ENCODE results near the gene SPATA16.

DNA sequence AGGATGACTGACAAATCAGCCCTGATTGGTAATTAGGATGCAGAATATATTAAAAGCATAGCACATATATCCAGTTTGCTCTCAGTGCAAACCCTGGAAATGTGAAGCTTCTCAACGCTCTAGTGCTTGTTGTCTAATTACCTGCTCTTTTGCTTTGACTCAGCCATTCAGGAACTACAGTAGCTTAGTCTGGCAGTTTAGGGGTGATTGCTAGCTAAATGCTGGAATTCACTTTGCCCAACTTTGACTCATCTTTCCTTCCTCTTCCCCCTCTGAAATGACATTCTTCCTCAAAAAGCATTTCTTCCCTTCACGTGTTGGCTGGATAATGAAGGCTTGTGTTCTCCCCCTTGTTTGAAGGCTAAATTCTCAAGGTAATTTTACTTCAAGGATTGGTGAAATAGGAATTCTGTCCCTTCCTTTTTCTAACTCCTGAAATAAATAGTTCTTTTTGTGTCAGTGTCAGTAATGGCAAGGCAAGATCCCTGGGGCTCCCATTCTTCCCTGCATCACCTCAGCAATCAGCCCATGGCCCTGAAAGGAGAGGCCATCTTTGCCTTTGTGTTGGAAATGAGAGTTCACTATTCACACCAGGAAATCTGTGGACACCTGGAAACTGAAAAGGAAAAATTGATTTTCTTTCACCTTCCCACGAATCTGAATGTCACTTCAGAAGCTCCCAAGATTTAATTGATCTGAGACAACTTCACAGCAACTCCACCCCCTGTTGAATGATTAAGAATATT, 286.9 kb downstream of the SPATA16 start:
- no peak for TF ChIP-seq POLR2A (IDR thresholded peaks at IDR 0.05)
- TF ChIP-seq, protein P1, sequence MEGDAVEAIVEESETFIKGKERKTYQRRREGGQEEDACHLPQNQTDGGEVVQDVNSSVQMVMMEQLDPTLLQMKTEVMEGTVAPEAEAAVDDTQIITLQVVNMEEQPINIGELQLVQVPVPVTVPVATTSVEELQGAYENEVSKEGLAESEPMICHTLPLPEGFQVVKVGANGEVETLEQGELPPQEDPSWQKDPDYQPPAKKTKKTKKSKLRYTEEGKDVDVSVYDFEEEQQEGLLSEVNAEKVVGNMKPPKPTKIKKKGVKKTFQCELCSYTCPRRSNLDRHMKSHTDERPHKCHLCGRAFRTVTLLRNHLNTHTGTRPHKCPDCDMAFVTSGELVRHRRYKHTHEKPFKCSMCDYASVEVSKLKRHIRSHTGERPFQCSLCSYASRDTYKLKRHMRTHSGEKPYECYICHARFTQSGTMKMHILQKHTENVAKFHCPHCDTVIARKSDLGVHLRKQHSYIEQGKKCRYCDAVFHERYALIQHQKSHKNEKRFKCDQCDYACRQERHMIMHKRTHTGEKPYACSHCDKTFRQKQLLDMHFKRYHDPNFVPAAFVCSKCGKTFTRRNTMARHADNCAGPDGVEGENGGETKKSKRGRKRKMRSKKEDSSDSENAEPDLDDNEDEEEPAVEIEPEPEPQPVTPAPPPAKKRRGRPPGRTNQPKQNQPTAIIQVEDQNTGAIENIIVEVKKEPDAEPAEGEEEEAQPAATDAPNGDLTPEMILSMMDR (IDR thresholded peaks at IDR 0.05), result no peak

Measured in lower leg skin (tissue), 3 donors.